ENCODE results near the gene NR2C2.

NR2C2 gene

GRCh38 chr3:14935592-14936345, 11.6 kb upstream of the NR2C2 start:
- Mint-ChIP-seq H3K9me3 (no peaks in the 10 kb centered on the region), H3K36me3 (no peaks in the 10 kb centered on the region), H3K27me3 (no peaks in the 10 kb centered on the region), H3K4me1 (peaks cover 4% of the 10 kb centered on the region), H3K4me3 (no peak overlapping the region), H3K27ac (no peak overlapping the region)

GRCh38 chr3:14938954-14939353, 8.4 kb upstream of the NR2C2 start:
- Mint-ChIP-seq H3K27ac (no peak overlapping the region), H3K9me3 (no peaks in the 10 kb centered on the region), H3K27me3 (no peaks in the 10 kb centered on the region), H3K36me3 (no peaks in the 10 kb centered on the region), H3K4me3 (no peak overlapping the region), H3K4me1 (peaks cover 21% of the 10 kb centered on the region)

- H3K27ac Mint-ChIP-seq = no peak overlapping the region
- no peaks in the 10 kb centered on the region for H3K9me3 Mint-ChIP-seq
- H3K36me3 Mint-ChIP-seq = no peaks in the 10 kb centered on the region
- H3K27me3 Mint-ChIP-seq = no peaks in the 10 kb centered on the region
- no peak overlapping the region for H3K4me3 Mint-ChIP-seq
- H3K4me1 Mint-ChIP-seq = peaks cover 38% of the 10 kb centered on the region
These were observed 5.5 kb upstream of the NR2C2 start for GRCh38 chr3:14941871-14942270.

GRCh38 chr3:14943042-14943441, 4.3 kb upstream of the NR2C2 start:
- H3K36me3 Mint-ChIP-seq = no peaks in the 10 kb centered on the region
- no peak overlapping the region for H3K4me3 Mint-ChIP-seq
- no peaks in the 10 kb centered on the region for H3K9me3 Mint-ChIP-seq
- no peaks in the 10 kb centered on the region for H3K27me3 Mint-ChIP-seq
- H3K27ac Mint-ChIP-seq = no peak overlapping the region
- H3K4me1 Mint-ChIP-seq = peaks cover 40% of the 10 kb centered on the region

- Mint-ChIP-seq H3K27me3 (no peaks in the 10 kb centered on the region), H3K4me3 (peak overlapping the region; percentile 96), H3K4me1 (peaks cover 51% of the 10 kb centered on the region), H3K9me3 (no peaks in the 10 kb centered on the region), H3K27ac (peak overlapping the region; percentile 77), H3K36me3 (peaks cover 2% of the 10 kb centered on the region)
These were observed 1.1 kb upstream of the NR2C2 start for GRCh38 chr3:14946236-14946635.

GRCh38 chr3:14946739-14947099, 664 bp upstream of the NR2C2 start:
- H3K27ac Mint-ChIP-seq = peak overlapping the region; percentile 92
- H3K36me3 Mint-ChIP-seq = peaks cover 2% of the 10 kb centered on the region
- H3K27me3 Mint-ChIP-seq = no peaks in the 10 kb centered on the region
- no peaks in the 10 kb centered on the region for H3K9me3 Mint-ChIP-seq
- peak overlapping the region; percentile 96 for H3K4me3 Mint-ChIP-seq
- peaks cover 52% of the 10 kb centered on the region for H3K4me1 Mint-ChIP-seq

GRCh38 chr3:14947886-14948608, 664 bp downstream of the NR2C2 start:
- Mint-ChIP-seq H3K4me1 (peaks cover 63% of the 10 kb centered on the region), H3K36me3 (peaks cover 2% of the 10 kb centered on the region), H3K27ac (peak overlapping the region; percentile 100)

GRCh38 chr3:14948609-14949038, 1.2 kb downstream of the NR2C2 start:
- Mint-ChIP-seq H3K4me3 (peak overlapping the region; percentile 100), H3K36me3 (peaks cover 2% of the 10 kb centered on the region), H3K4me1 (peaks cover 60% of the 10 kb centered on the region), H3K9me3 (no peaks in the 10 kb centered on the region), H3K27ac (peak overlapping the region; percentile 100), H3K27me3 (no peaks in the 10 kb centered on the region)

More at GRCh38 chr3:14947886-14948608, 664 bp downstream of the NR2C2 start:
- peak overlapping the region; percentile 100 for H3K4me3 Mint-ChIP-seq
- H3K9me3 Mint-ChIP-seq = no peaks in the 10 kb centered on the region
- H3K27me3 Mint-ChIP-seq = no peaks in the 10 kb centered on the region

- Mint-ChIP-seq H3K27me3 (no peaks in the 10 kb centered on the region), H3K27ac (peak overlapping the region; percentile 71), H3K36me3 (peaks cover 2% of the 10 kb centered on the region), H3K4me3 (peak overlapping the region; percentile 100), H3K4me1 (peaks cover 59% of the 10 kb centered on the region), H3K9me3 (no peaks in the 10 kb centered on the region)
These were observed 1.7 kb downstream of the NR2C2 start for GRCh38 chr3:14949126-14949525.

- Mint-ChIP-seq H3K9me3 (no peaks in the 10 kb centered on the region), H3K4me1 (peaks cover 67% of the 10 kb centered on the region), H3K4me3 (no peak overlapping the region), H3K36me3 (peaks cover 4% of the 10 kb centered on the region), H3K27ac (no peak overlapping the region), H3K27me3 (no peaks in the 10 kb centered on the region)
These were observed 2.9 kb downstream of the NR2C2 start for GRCh38 chr3:14950274-14950673.

GRCh38 chr3:14957153-14957552, 9.8 kb downstream of the NR2C2 start:
- Mint-ChIP-seq H3K4me1 (peaks cover 77% of the 10 kb centered on the region), H3K27me3 (no peaks in the 10 kb centered on the region), H3K4me3 (no peak overlapping the region), H3K9me3 (no peaks in the 10 kb centered on the region), H3K27ac (peak overlapping the region; percentile 52), H3K36me3 (peaks cover 9% of the 10 kb centered on the region)

GRCh38 chr3:14957925-14958324, 10.5 kb downstream of the NR2C2 start:
- Mint-ChIP-seq H3K27ac (peak overlapping the region; percentile 52), H3K9me3 (no peaks in the 10 kb centered on the region), H3K4me1 (peaks cover 73% of the 10 kb centered on the region), H3K27me3 (no peaks in the 10 kb centered on the region), H3K36me3 (peaks cover 15% of the 10 kb centered on the region), H3K4me3 (peak overlapping the region; percentile 11)

GRCh38 chr3:14959359-14959943, 12.1 kb downstream of the NR2C2 start:
- Mint-ChIP-seq H3K36me3 (peaks cover 14% of the 10 kb centered on the region), H3K9me3 (no peaks in the 10 kb centered on the region), H3K4me3 (peak overlapping the region; percentile 88), H3K27me3 (no peaks in the 10 kb centered on the region), H3K27ac (peak overlapping the region; percentile 92), H3K4me1 (peaks cover 64% of the 10 kb centered on the region)

GRCh38 chr3:14962762-14963161, 15.4 kb downstream of the NR2C2 start:
- Mint-ChIP-seq H3K27ac (no peak overlapping the region), H3K36me3 (peaks cover 25% of the 10 kb centered on the region), H3K4me1 (peaks cover 44% of the 10 kb centered on the region), H3K9me3 (peaks cover 6% of the 10 kb centered on the region), H3K27me3 (no peaks in the 10 kb centered on the region), H3K4me3 (no peak overlapping the region)

- Mint-ChIP-seq H3K4me1 (peaks cover 19% of the 10 kb centered on the region), H3K9me3 (peaks cover 6% of the 10 kb centered on the region), H3K27ac (no peak overlapping the region)
These were observed 19.9 kb downstream of the NR2C2 start for GRCh38 chr3:14967285-14967684.

GRCh38 chr3:14969671-14970070, 22.3 kb downstream of the NR2C2 start:
- Mint-ChIP-seq H3K4me1 (peaks cover 23% of the 10 kb centered on the region), H3K36me3 (peaks cover 35% of the 10 kb centered on the region), H3K9me3 (peaks cover 6% of the 10 kb centered on the region), H3K27ac (no peak overlapping the region), H3K27me3 (no peaks in the 10 kb centered on the region), H3K4me3 (no peak overlapping the region)

More at GRCh38 chr3:14967285-14967684, 19.9 kb downstream of the NR2C2 start:
- Mint-ChIP-seq H3K27me3 (no peaks in the 10 kb centered on the region), H3K36me3 (peaks cover 22% of the 10 kb centered on the region), H3K4me3 (no peak overlapping the region)

All from activated naive CD4-positive, alpha-beta T cell treated with anti-CD3 and anti-CD28 coated beads, Interleukin-2, amount 50 U/mL, for 24 hours (primary cell).